MM.1S (cell line): ENCODE measurements around the gene TCF12.

Experiments
- EZH2 ChIP-seq: fragments of 300-600 bp; sonication (generic); optimal IDR thresholded peaks from 2 replicates; pipeline ENCODE3; 2017; ENCODE audit warnings: low read depth, mild to moderate bottlenecking, antibody characterized with exemption, low read length, mixed read lengths
- TF ChIP-seq, protein P1 (sequence below): fragments of 300-600 bp; sonication (generic); IDR thresholded peaks from 2 replicates; pipeline ENCODE4 v1.5.1; 2016; ENCODE audit warnings: antibody characterized with exemption, low read length, mixed read lengths

DNA sequence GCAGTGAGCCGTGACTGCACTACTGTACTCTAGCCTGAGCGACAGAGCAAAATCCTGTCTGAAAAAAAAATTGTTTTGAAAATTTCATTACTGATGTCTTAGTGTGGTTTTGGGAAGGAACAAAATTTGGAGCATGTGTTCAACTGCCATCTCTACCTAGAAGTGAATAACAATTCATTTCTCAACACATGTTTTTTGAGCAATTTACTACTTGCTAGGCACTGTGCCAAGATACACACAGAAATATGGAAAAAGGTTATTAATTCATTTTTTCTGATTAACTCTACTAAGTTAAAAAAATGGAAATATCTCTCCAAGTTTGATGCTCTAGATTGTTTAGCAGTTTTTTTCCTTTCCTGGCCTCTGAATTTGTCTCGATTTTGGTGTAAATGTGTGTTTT lies 5.2 kb upstream of the TCF12 start:
- no peak for TF ChIP-seq EZH2
- TF ChIP-seq, protein P1, sequence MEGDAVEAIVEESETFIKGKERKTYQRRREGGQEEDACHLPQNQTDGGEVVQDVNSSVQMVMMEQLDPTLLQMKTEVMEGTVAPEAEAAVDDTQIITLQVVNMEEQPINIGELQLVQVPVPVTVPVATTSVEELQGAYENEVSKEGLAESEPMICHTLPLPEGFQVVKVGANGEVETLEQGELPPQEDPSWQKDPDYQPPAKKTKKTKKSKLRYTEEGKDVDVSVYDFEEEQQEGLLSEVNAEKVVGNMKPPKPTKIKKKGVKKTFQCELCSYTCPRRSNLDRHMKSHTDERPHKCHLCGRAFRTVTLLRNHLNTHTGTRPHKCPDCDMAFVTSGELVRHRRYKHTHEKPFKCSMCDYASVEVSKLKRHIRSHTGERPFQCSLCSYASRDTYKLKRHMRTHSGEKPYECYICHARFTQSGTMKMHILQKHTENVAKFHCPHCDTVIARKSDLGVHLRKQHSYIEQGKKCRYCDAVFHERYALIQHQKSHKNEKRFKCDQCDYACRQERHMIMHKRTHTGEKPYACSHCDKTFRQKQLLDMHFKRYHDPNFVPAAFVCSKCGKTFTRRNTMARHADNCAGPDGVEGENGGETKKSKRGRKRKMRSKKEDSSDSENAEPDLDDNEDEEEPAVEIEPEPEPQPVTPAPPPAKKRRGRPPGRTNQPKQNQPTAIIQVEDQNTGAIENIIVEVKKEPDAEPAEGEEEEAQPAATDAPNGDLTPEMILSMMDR: no peak
